Measurements from ENCODE around the gene CRADD.
"Not testable (repeated sequence)": the region's sequence is repeated elsewhere in the genome, so short reads cannot be mapped to it uniquely, and the experiment has no call there.

Gene CRADD

DNA sequence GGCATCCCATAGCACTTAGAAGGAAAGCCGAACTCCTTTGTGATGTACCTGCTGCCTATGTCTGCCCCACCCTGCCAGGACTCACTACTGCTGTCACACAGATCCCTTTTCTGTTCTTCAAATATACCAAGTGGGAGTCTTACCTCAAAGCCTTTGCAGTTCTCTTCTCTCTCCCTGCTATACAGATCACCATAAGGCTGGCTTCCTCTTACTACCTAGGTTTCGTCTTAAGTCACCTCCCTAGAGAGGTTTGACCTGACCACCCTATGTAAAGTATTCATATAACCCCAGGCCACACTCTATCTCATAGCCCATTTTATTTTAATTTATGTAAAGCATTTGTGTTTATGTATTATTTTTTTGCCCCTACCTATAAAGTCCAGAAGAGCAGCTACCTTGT, 117.6 kb downstream of the CRADD start:
- no peak overlapping the region for H3K4me3 ChIP-seq (ENCODE audit: low read depth, low read length)
- H3K9ac ChIP-seq (ENCODE audit: low read depth, low read length) = no peak overlapping the region
- peaks cover 5% of the 10 kb centered on the region for H3K4me1 ChIP-seq (ENCODE audit: control insufficient read depth, insufficient read depth, low read length)
- no peaks in the 10 kb centered on the region for H3K36me3 ChIP-seq (ENCODE audit: control insufficient read depth, insufficient read depth, low read length)
- H3K27me3 ChIP-seq (ENCODE audit: control insufficient read depth, insufficient read depth, low read length) = no peaks in the 10 kb centered on the region
- no peaks in the 10 kb centered on the region for H3K9me3 ChIP-seq (ENCODE audit: control insufficient read depth, insufficient read depth, low read length)

DNA sequence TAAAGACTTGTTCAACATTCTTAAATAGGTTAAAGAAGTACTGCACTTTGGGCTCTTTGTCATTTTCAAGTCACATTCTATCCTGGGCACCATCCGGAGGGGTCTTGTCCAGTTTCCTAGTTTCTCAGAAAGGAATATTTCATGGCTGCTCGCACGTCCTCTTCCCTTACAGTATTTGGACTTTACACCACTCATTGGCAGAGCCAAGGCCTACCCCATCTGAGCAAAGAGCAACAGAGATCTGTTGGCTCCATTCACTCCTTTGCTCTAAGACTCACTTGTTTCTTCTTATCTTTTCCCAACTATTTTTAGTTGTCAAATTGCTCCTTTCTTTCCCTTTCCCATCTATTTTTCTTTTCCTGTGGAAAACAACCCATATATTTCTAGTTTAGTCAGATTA, 118.2 kb downstream of the CRADD start:
- no peak overlapping the region for H3K4me3 ChIP-seq (ENCODE audit: low read depth, low read length)
- H3K27me3 ChIP-seq (ENCODE audit: control insufficient read depth, insufficient read depth, low read length) = no peaks in the 10 kb centered on the region
- no peaks in the 10 kb centered on the region for H3K36me3 ChIP-seq (ENCODE audit: control insufficient read depth, insufficient read depth, low read length)
- H3K9me3 ChIP-seq (ENCODE audit: control insufficient read depth, insufficient read depth, low read length) = no peaks in the 10 kb centered on the region
- H3K9ac ChIP-seq (ENCODE audit: low read depth, low read length) = no peak overlapping the region
- peaks cover 5% of the 10 kb centered on the region for H3K4me1 ChIP-seq (ENCODE audit: control insufficient read depth, insufficient read depth, low read length)

DNA sequence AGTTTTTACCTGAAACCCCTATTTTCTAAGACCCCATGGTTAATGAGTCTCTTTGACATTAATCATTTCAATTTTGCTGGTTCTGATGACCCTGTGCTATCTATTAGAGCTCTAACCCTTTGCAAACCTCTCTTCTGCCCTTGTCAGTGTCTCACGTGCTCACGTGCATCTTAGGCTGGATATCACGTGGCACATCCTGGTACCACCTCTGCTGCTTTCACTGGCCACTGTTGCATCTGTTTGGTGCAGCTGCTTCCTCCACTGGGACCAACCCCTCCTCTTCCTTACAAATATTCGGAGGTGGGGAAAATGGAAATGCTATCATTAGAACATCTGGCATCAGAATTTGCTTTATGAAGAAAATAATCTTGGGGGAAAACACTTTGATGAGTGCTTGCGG, 119.6 kb downstream of the CRADD start:
- no peaks in the 10 kb centered on the region for H3K9me3 ChIP-seq (ENCODE audit: control insufficient read depth, insufficient read depth, low read length)
- H3K4me3 ChIP-seq (ENCODE audit: low read depth, low read length) = no peak overlapping the region
- H3K27me3 ChIP-seq (ENCODE audit: control insufficient read depth, insufficient read depth, low read length) = no peaks in the 10 kb centered on the region
- peaks cover 5% of the 10 kb centered on the region for H3K4me1 ChIP-seq (ENCODE audit: control insufficient read depth, insufficient read depth, low read length)
- H3K36me3 ChIP-seq (ENCODE audit: control insufficient read depth, insufficient read depth, low read length) = no peaks in the 10 kb centered on the region
- no peak overlapping the region for H3K9ac ChIP-seq (ENCODE audit: low read depth, low read length)

DNA sequence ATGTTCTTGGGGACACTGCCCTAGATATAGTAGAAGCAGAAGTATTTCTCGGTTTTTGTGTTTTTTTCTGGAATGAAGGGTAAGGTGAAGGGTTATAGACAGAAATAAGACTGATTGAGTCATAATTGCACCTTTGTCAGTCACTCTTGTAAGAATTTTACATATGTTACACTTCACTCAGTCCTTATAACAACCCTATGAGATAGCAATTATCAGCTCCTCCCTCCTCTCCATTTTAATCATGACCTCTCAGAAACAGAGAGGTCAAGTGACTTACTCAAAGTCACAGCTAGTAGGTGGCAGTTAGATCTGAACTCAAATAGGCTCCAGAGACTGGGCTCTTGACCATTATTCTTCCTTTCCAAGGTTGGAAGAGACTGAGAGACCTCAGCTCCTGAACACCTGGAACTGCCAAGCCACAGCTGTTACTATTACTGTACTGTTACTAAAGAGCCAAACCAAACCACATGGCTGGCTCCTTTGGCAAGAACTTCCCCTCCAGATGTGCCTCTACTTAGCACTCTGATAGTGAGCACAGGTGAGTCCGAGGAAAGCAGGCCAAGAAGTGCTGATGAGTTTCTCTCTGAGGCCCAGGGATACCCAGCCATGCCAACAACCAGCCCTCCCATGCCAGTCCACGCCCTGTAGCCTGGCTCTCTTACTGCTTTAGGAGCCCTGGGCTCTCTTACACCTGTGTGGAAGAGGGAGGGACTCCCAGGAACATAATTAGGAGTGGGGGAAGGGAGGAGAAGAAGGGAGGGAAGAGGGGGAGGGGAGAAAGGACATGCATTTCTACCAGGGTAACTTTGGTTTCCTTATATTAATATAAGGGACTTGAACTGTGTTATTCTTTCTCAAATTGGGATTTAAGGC, 121.3 kb downstream of the CRADD start:
- H3K4me1 ChIP-seq (ENCODE audit: control insufficient read depth, insufficient read depth, low read length) = peaks cover 5% of the 10 kb centered on the region
- no peaks in the 10 kb centered on the region for H3K36me3 ChIP-seq (ENCODE audit: control insufficient read depth, insufficient read depth, low read length)
- no peak overlapping the region for H3K4me3 ChIP-seq (ENCODE audit: low read depth, low read length)
- H3K9me3 ChIP-seq (ENCODE audit: control insufficient read depth, insufficient read depth, low read length) = no peaks in the 10 kb centered on the region
- H3K27me3 ChIP-seq (ENCODE audit: control insufficient read depth, insufficient read depth, low read length) = no peaks in the 10 kb centered on the region
- no peak overlapping the region for H3K9ac ChIP-seq (ENCODE audit: low read depth, low read length)

DNA sequence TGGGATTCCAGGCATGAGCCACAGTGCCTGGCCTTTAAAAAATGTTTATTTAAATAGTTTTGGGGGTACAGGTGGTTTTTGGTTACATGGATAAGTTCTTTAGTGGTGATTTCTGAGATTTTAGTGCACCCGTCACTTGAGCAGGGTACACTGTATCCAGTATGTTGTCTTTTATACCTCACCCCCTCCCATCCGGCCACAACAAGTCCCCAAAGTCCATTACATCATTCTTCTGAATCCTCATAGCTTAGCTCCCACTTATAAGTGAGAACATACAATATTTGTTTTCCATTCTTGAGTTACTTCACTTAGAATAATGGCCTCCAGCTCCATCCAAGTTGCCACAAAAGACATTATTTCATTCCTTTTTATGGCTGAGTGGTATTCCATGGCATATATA, 124.5 kb downstream of the CRADD start:
- not testable (repeated sequence) for H3K36me3 ChIP-seq (ENCODE audit: control insufficient read depth, insufficient read depth, low read length); H3K9ac ChIP-seq (ENCODE audit: low read depth, low read length); H3K9me3 ChIP-seq (ENCODE audit: control insufficient read depth, insufficient read depth, low read length); H3K4me3 ChIP-seq (ENCODE audit: low read depth, low read length); H3K4me1 ChIP-seq (ENCODE audit: control insufficient read depth, insufficient read depth, low read length); H3K27me3 ChIP-seq (ENCODE audit: control insufficient read depth, insufficient read depth, low read length)

DNA sequence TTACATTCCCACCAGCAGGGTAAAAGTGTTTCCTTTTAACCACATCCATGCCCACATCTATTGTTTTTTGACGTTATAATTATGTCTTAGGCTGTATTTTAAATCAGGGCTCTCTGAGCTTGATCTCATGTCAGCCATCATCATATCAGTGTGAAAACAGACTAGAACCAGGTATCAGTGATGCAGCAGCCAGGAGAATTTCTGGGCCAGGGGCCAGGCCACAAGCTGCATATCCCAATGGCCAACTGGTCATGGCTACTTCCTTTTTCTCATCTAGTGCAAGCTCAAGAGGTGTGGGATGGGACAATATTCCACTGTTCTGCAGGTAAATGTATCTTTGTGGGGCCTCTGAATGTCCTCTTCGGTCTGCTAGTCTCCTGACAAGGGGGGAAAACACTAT, 125.1 kb downstream of the CRADD start:
- Histone ChIP-seq H3K27me3 (ENCODE audit: control insufficient read depth, insufficient read depth, low read length) (no peaks in the 10 kb centered on the region), H3K9me3 (ENCODE audit: control insufficient read depth, insufficient read depth, low read length) (no peaks in the 10 kb centered on the region), H3K4me3 (ENCODE audit: low read depth, low read length) (no peak overlapping the region), H3K36me3 (ENCODE audit: control insufficient read depth, insufficient read depth, low read length) (no peaks in the 10 kb centered on the region), H3K4me1 (ENCODE audit: control insufficient read depth, insufficient read depth, low read length) (peaks cover 5% of the 10 kb centered on the region), H3K9ac (ENCODE audit: low read depth, low read length) (no peak overlapping the region)

DNA sequence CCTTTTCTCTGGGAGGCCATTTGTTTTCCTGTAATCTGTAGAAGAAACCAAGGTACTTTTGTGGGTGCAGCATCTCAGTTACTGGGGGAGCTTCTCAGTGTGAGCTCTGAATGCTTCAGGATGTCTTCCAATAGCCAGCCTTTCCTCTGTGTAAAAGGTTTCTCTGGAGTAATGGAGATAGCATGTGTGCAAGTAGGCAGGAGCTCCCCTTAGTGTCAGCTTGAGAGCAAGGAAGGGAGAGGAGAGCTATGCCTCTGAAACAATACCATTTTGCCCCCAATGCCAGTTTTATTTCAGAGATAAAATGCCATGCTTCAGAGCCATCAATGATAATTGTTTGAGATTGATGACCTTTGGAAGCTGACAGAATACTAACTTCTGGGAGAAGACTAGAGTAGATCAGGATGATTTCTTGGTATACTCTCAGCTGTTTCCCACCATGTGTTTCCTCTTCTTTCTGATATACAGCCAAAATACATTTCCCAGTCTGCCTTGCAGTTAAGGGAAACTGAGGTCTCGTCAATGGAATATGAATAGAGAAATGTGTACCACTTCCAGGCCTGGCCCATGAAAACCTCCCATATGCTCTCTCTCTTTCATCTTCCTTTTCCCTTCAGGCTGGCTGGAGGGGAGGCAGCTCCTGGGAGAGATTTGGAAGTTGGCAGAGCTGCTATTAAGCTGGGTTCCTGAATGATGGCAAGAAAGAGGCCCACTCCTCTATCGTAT, 125.7 kb downstream of the CRADD start:
- no peak overlapping the region for H3K9ac ChIP-seq (ENCODE audit: low read depth, low read length)
- H3K36me3 ChIP-seq (ENCODE audit: control insufficient read depth, insufficient read depth, low read length) = no peaks in the 10 kb centered on the region
- H3K9me3 ChIP-seq (ENCODE audit: control insufficient read depth, insufficient read depth, low read length) = no peaks in the 10 kb centered on the region
- H3K4me1 ChIP-seq (ENCODE audit: control insufficient read depth, insufficient read depth, low read length) = peaks cover 5% of the 10 kb centered on the region
- H3K27me3 ChIP-seq (ENCODE audit: control insufficient read depth, insufficient read depth, low read length) = no peaks in the 10 kb centered on the region
- H3K4me3 ChIP-seq (ENCODE audit: low read depth, low read length) = no peak overlapping the region

DNA sequence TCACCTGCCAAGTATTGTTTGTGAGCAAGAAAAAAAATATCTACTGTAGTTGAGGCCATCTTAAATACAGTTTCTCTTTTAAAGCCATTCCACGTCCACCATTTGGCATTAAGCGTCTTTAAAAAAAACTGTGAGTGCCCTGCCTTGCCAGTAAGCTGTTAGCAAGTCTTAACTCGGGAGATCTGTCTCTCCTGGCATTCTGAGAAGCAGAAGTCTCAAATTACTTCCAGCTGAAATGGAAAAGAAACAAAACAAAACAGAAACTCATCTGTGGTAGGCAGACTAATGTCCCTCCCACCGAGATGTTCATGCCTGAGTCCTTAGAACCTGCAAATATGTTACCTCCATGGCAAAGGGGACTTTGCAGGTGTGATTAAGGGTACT, 126.2 kb downstream of the CRADD start:
- Histone ChIP-seq H3K9me3 (ENCODE audit: control insufficient read depth, insufficient read depth, low read length) (no peaks in the 10 kb centered on the region), H3K27me3 (ENCODE audit: control insufficient read depth, insufficient read depth, low read length) (no peaks in the 10 kb centered on the region), H3K36me3 (ENCODE audit: control insufficient read depth, insufficient read depth, low read length) (no peaks in the 10 kb centered on the region), H3K9ac (ENCODE audit: low read depth, low read length) (no peak overlapping the region), H3K4me3 (ENCODE audit: low read depth, low read length) (no peak overlapping the region), H3K4me1 (ENCODE audit: control insufficient read depth, insufficient read depth, low read length) (peaks cover 5% of the 10 kb centered on the region)

DNA sequence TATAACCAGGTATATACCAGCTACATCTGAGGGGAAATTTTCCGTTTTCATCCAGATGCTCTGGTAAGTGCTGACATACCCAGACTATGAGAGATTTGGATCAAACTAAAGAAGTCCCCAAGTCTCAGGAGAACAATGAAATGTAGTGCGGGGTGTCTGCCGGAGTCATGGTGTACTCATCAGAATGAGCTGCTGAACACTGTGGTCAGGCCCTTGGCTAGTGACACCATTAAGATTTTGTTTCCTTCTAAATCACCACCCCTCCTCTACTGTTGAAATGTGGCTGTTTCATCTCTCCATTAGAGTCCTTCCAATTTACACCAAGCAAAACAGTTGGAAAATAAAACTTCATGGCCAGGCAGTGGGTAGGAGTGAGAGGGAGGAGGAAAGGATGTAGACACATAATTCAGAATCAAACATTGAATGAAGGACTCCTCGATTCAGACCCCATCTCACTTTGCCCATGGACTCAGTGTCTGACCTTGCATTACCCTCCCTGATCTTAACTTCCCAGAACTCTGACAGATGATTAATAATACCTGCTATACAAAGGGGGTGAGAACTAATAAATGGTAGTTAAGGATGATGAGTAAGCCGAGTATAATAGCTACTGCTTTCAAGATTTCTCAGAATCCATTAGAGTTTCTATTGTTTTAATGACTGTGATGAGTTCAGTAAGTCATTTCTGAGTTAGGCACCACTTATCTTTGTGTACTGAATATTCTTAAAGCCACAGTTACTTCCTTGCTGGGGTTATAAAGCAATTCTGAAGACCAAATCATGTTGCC, 127.4 kb downstream of the CRADD start:
- Histone ChIP-seq H3K4me1 (ENCODE audit: control insufficient read depth, insufficient read depth, low read length) (no peaks in the 10 kb centered on the region), H3K9ac (ENCODE audit: low read depth, low read length) (no peak overlapping the region), H3K36me3 (ENCODE audit: control insufficient read depth, insufficient read depth, low read length) (no peaks in the 10 kb centered on the region), H3K9me3 (ENCODE audit: control insufficient read depth, insufficient read depth, low read length) (no peaks in the 10 kb centered on the region), H3K4me3 (ENCODE audit: low read depth, low read length) (no peak overlapping the region), H3K27me3 (ENCODE audit: control insufficient read depth, insufficient read depth, low read length) (no peaks in the 10 kb centered on the region)

DNA sequence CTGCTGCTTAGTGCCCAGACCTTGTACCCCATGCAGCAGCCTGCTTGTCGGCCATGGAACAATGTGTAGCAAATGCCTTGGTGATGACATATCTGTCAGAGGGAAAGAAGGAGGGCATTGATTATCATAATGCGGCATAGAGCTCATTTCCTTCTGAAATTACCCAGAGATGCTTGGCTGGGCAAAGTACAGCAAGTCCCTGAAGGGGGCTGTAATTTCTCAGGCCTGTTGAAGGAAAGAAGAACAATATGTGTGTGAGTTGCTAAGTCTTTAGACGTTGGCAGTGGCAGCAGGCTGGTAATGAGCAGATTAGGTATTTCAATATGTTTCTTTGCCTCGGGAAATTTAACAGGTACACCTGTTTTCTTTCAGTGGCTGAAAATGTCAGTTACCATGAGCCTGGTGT, 128.6 kb downstream of the CRADD start:
- Histone ChIP-seq H3K36me3 (ENCODE audit: control insufficient read depth, insufficient read depth, low read length) (no peaks in the 10 kb centered on the region), H3K4me3 (ENCODE audit: low read depth, low read length) (no peak overlapping the region), H3K4me1 (ENCODE audit: control insufficient read depth, insufficient read depth, low read length) (no peaks in the 10 kb centered on the region), H3K27me3 (ENCODE audit: control insufficient read depth, insufficient read depth, low read length) (no peaks in the 10 kb centered on the region), H3K9me3 (ENCODE audit: control insufficient read depth, insufficient read depth, low read length) (no peaks in the 10 kb centered on the region), H3K9ac (ENCODE audit: low read depth, low read length) (no peak overlapping the region)

DNA sequence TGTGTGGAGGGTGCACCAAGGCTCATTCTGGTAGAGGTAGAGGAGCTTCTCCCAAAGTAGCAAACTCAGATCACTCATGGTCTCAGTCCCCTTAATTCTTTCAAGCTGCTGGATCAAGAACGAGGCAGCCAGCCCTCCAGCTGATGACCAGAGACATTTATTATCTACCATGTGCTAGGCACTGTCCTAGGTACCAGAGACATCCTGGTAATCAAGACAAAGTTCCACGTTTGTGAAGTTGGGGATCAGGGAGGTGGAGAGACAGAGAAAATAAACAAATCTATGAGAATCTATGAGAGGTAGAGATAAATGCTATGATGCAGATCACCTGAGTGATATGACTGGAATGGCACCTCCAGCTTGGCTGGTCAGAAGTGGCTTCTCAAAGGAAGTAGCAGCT, 130.2 kb downstream of the CRADD start:
- H3K4me1 ChIP-seq (ENCODE audit: control insufficient read depth, insufficient read depth, low read length) = no peaks in the 10 kb centered on the region
- no peak overlapping the region for H3K4me3 ChIP-seq (ENCODE audit: low read depth, low read length)
- no peaks in the 10 kb centered on the region for H3K9me3 ChIP-seq (ENCODE audit: control insufficient read depth, insufficient read depth, low read length)
- H3K9ac ChIP-seq (ENCODE audit: low read depth, low read length) = no peak overlapping the region
- no peaks in the 10 kb centered on the region for H3K27me3 ChIP-seq (ENCODE audit: control insufficient read depth, insufficient read depth, low read length)
- H3K36me3 ChIP-seq (ENCODE audit: control insufficient read depth, insufficient read depth, low read length) = no peaks in the 10 kb centered on the region
